Activated naive CD8-positive, alpha-beta T cell treated with anti-CD3 and anti-CD28 coated beads, Interleukin-2, amount 50 U/mL, for 16 hours (primary cell): Measurements from ENCODE around the gene ZCCHC2.

ENCODE experiments used
- DNase-seq: peaks from one replicate; pipeline ENCODE4 v3.0.0-alpha.2; 2020; ENCODE audit warnings: low read depth, low spot score

Gene ZCCHC2

GRCh38 chr18:62510789-62511188, 12.0 kb upstream of the ZCCHC2 start:
- no peak for DNase-seq

- DNase-seq = no peak
Observed at GRCh38 chr18:62512532-62512931, 10.3 kb upstream of the ZCCHC2 start.

- no peak for DNase-seq
Observed at GRCh38 chr18:62512996-62513395, 9.8 kb upstream of the ZCCHC2 start.

- DNase-seq = no peak
Observed at GRCh38 chr18:62514570-62514969, 8.3 kb upstream of the ZCCHC2 start.

GRCh38 chr18:62516242-62516641, 6.6 kb upstream of the ZCCHC2 start:
- DNase-seq = no peak

GRCh38 chr18:62518460-62519375, 4.1 kb upstream of the ZCCHC2 start:
- no peak for DNase-seq

GRCh38 chr18:62519684-62520083, 3.1 kb upstream of the ZCCHC2 start:
- DNase-seq = no peak

GRCh38 chr18:62521082-62521481, 1.7 kb upstream of the ZCCHC2 start:
- no peak for DNase-seq

GRCh38 chr18:62521593-62521992, 1.2 kb upstream of the ZCCHC2 start:
- DNase-seq = no peak

- DNase-seq = no peak
Observed at GRCh38 chr18:62522178-62522503, 684 bp upstream of the ZCCHC2 start.

- DNase-seq = no peak
Observed at GRCh38 chr18:62523255-62523588, 397 bp downstream of the ZCCHC2 start.

GRCh38 chr18:62523631-62524439, 1.0 kb downstream of the ZCCHC2 start:
- DNase-seq = peak; percentile 5

- peak; percentile 9 for DNase-seq
Observed at GRCh38 chr18:62524440-62525200, 1.8 kb downstream of the ZCCHC2 start.

- no peak for DNase-seq
Observed at GRCh38 chr18:62525608-62526007, 2.8 kb downstream of the ZCCHC2 start.

GRCh38 chr18:62526098-62527025, 3.5 kb downstream of the ZCCHC2 start:
- peak; percentile 11 for DNase-seq

GRCh38 chr18:62529597-62529996, 6.8 kb downstream of the ZCCHC2 start:
- no peak for DNase-seq

GRCh38 chr18:62531078-62531477, 8.3 kb downstream of the ZCCHC2 start:
- no peak for DNase-seq

GRCh38 chr18:62531931-62532330, 9.1 kb downstream of the ZCCHC2 start:
- no peak for DNase-seq

- no peak for DNase-seq
Observed at GRCh38 chr18:62536005-62536404, 13.2 kb downstream of the ZCCHC2 start.

- no peak for DNase-seq
Observed at GRCh38 chr18:62537042-62537894, 14.4 kb downstream of the ZCCHC2 start.
